H1 (cell line): ENCODE measurements around the gene NMRK2. TPM values are rescaled to one million over a fixed set of nuclear protein-coding genes. Genes with fewer than 3 reads are reported as not detected.

Source experiments
- CTCF ChIA-PET: fragments of 300-600 bp; sonication (Branson Sonifier 250); formaldehyde crosslinking; loops from one replicate; lab custom pipeline; 2021; ENCODE audit not compliant: partially characterized antibody; lab: Charles Lee
- POLR2A ChIA-PET: fragments of 300-600 bp; sonication (Branson Sonifier 250); formaldehyde crosslinking; loops from one replicate; lab custom pipeline; 2021; ENCODE audit warnings: inconsistent platforms; ENCODE audit not compliant: partially characterized antibody; lab: Charles Lee
- DNase-seq, 2 experiments: peaks; one replicate each; pipeline versions ENCODE4 v3.0.0 to v3.0.0-alpha.2; 2010 to 2022; ENCODE audit warnings: low spot score in 2 of 2, low read depth in 1 of 2, mixed read lengths in 1 of 2
- FAIRE-seq: peaks from 2 replicates; lab custom pipeline; 2011; peaks lifted over from hg19 to GRCh38; lab: Jason Lieb, UNC
- H2AFZ ChIP-seq: 2 replicates; pipeline ENCODE4 v1.8.1; 2012; ENCODE audit warnings: low read length, inconsistent platforms
- H2AK5ac ChIP-seq: 2 replicates; pipeline ENCODE4 v1.6.1; 2013; ENCODE audit warnings: low read depth, low read length
- H2BK120ac ChIP-seq: replicated peaks from 2 replicates; pipeline ENCODE3; 2013; ENCODE audit warnings: low read depth, low read length, inconsistent platforms
- H2BK12ac ChIP-seq: 2 replicates; pipeline ENCODE4 v1.6.1; 2013; ENCODE audit warnings: low read depth, low read length
- H2BK15ac ChIP-seq: 2 replicates; pipeline ENCODE4 v1.6.1; 2013; ENCODE audit warnings: low read length
- H2BK20ac ChIP-seq: 2 replicates; pipeline ENCODE4 v1.6.1; 2013; ENCODE audit warnings: low read length
- H2BK5ac ChIP-seq: 2 replicates; pipeline ENCODE4 v1.6.1; 2013; ENCODE audit warnings: low read depth, low read length
- H3K14ac ChIP-seq: 2 replicates; pipeline ENCODE4 v1.6.1; 2013; ENCODE audit warnings: inconsistent platforms; ENCODE audit not compliant: insufficient read length
- H3K18ac ChIP-seq: 2 replicates; pipeline ENCODE4 v1.6.1; 2013; ENCODE audit warnings: low read length; ENCODE audit errors: extremely low read depth
- H3K23ac ChIP-seq: 2 replicates; pipeline ENCODE4 v1.6.1; 2013; ENCODE audit warnings: inconsistent platforms; ENCODE audit not compliant: insufficient read length
- H3K23me2 ChIP-seq: 2 replicates; pipeline ENCODE4 v1.6.1; 2013; ENCODE audit warnings: low read depth, low read length
- H3K27ac ChIP-seq: 2 replicates; pipeline ENCODE4 v1.6.1; 2011; ENCODE audit warnings: low read depth, low read length, inconsistent platforms
- H3K27me3 ChIP-seq, 4 experiments: replicated peaks in 1 of 4; 1 replicate in 1 of 4; 2 replicates in 3 of 4; pipeline versions ENCODE4 v1.6.1 to v1.8.1; 2011 to 2013; ENCODE audit warnings: low read length in 3 of 4, mild to moderate bottlenecking in 3 of 4, inconsistent platforms in 2 of 4, mixed read lengths in 2 of 4, moderate library complexity in 1 of 4; ENCODE audit not compliant: control insufficient read depth in 3 of 4, insufficient read depth in 3 of 4; ENCODE audit errors: extremely low read depth in 1 of 4
- H3K36me3 ChIP-seq, 4 experiments: 2 replicates each; pipeline versions ENCODE4 v1.6.1 to v1.8.1; 2011 to 2013; ENCODE audit warnings: mild to moderate bottlenecking in 4 of 4, low read length in 3 of 4, moderate library complexity in 2 of 4, control low read depth in 1 of 4, inconsistent platforms in 1 of 4; ENCODE audit not compliant: insufficient read depth in 4 of 4, control insufficient read depth in 2 of 4
- H3K4ac ChIP-seq: replicated peaks from 2 replicates; pipeline ENCODE3; 2013; ENCODE audit warnings: low read length, low read depth, mixed read lengths, inconsistent platforms; ENCODE audit not compliant: insufficient read length
- H3K4me1 ChIP-seq, 4 experiments: replicated peaks in 1 of 4; 1 replicate in 1 of 4; 2 replicates in 3 of 4; pipeline versions ENCODE4 v1.6.1 to v1.8.1; 2011 to 2013; ENCODE audit warnings: low read length in 3 of 4, inconsistent platforms in 2 of 4, mixed read lengths in 1 of 4; ENCODE audit not compliant: insufficient read depth in 4 of 4, control insufficient read depth in 3 of 4
- H3K4me2 ChIP-seq, 2 experiments: 2 replicates each; pipeline versions ENCODE4 v1.6.1 to v1.8.1; 2011 to 2013; ENCODE audit warnings: low read depth in 2 of 2, low read length in 2 of 2, control low read depth in 1 of 2, inconsistent platforms in 1 of 2, mild to moderate bottlenecking in 1 of 2; ENCODE audit not compliant: insufficient read depth in 1 of 2
- H3K4me3 ChIP-seq, 4 experiments: fragments of 200-600, 300-600 bp in 1 of 4; sonication (generic), shearing (Covaris generic), sonication (Bioruptor Twin) in 1 of 4; 2 replicates each; pipeline versions ENCODE4 v1.5.1 to v1.8.1; 2011 to 2016; ENCODE audit warnings: low read length in 4 of 4, low read depth in 3 of 4, control low read depth in 2 of 4, inconsistent platforms in 2 of 4, mild to moderate bottlenecking in 2 of 4, mixed read lengths in 1 of 4, moderate library complexity in 1 of 4; ENCODE audit not compliant: insufficient read depth in 2 of 4; ENCODE audit errors: extremely low read depth in 1 of 4
- H3K56ac ChIP-seq: replicated peaks from 2 replicates; pipeline ENCODE3; 2013; ENCODE audit warnings: low read depth, mild to moderate bottlenecking, mixed read lengths, low read length, inconsistent platforms; ENCODE audit not compliant: insufficient read length
- H3K79me1 ChIP-seq: 2 replicates; pipeline ENCODE4 v1.6.1; 2013; ENCODE audit warnings: low read depth, low read length, control low read depth
- H3K79me2 ChIP-seq, 2 experiments: 2 replicates each; pipeline versions ENCODE4 v1.6.1 to v1.8.1; 2012 to 2013; ENCODE audit warnings: low read length in 2 of 2, mild to moderate bottlenecking in 2 of 2, inconsistent platforms in 1 of 2; ENCODE audit not compliant: insufficient read depth in 2 of 2, control insufficient read depth in 1 of 2
- H3K9ac ChIP-seq, 4 experiments: replicated peaks in 1 of 4; 1 replicate in 1 of 4; 2 replicates in 3 of 4; pipeline versions ENCODE4 v1.6.1 to v1.8.1; 2011 to 2013; ENCODE audit warnings: low read depth in 3 of 4, low read length in 3 of 4, control low read depth in 2 of 4, mild to moderate bottlenecking in 2 of 4, moderate library complexity in 2 of 4, inconsistent platforms in 1 of 4; ENCODE audit errors: extremely low read depth in 1 of 4
- H3K9me3 ChIP-seq, 2 experiments: 2 replicates each; pipeline versions ENCODE4 v1.6.1 to v1.8.1; 2012 to 2013; ENCODE audit warnings: mild to moderate bottlenecking in 2 of 2, moderate library complexity in 2 of 2, control low read depth in 1 of 2, inconsistent platforms in 1 of 2, low read depth in 1 of 2, low read length in 1 of 2, mixed read lengths in 1 of 2; ENCODE audit not compliant: insufficient read depth in 2 of 2
- H4K20me1 ChIP-seq, 2 experiments: replicated peaks in 1 of 2; 2 replicates each; pipeline versions ENCODE3 to v1.8.1; 2011 to 2013; ENCODE audit warnings: inconsistent platforms in 2 of 2, low read length in 2 of 2, mild to moderate bottlenecking in 1 of 2; ENCODE audit not compliant: insufficient read depth in 2 of 2, control insufficient read depth in 1 of 2
- H4K5ac ChIP-seq: 2 replicates; pipeline ENCODE4 v1.6.1; 2013; ENCODE audit warnings: low read length, low read depth, mixed read lengths, inconsistent platforms; ENCODE audit not compliant: insufficient read length
- H4K8ac ChIP-seq: 2 replicates; pipeline ENCODE4 v1.8.0; 2013; ENCODE audit warnings: mild to moderate bottlenecking, moderate library complexity, low read length, inconsistent platforms; ENCODE audit not compliant: insufficient read depth; ENCODE audit errors: extremely low read depth
- H4K91ac ChIP-seq: replicated peaks from 2 replicates; pipeline ENCODE3; 2013; ENCODE audit warnings: low read length, mixed read lengths, inconsistent platforms; ENCODE audit not compliant: insufficient read length
- BCL11A ChIP-seq, 2 experiments: IDR thresholded peaks; one replicate each; pipeline ENCODE4 v1.6.1; 2011; ENCODE audit warnings: low read depth in 2 of 2, low read length in 2 of 2, mild to moderate bottlenecking in 2 of 2
- CEBPB ChIP-seq: IDR thresholded peaks from 2 replicates; pipeline ENCODE4 v1.6.1; 2012; ENCODE audit warnings: low read depth, low read length
- CTCF ChIP-seq, 3 experiments: IDR thresholded peaks; 1 replicate in 2 of 3; 2 replicates in 1 of 3; pipeline versions ENCODE4 v1.5.1 to v1.6.1; 2011; ENCODE audit warnings: low read length in 3 of 3, mild to moderate bottlenecking in 3 of 3, inconsistent platforms in 2 of 3, low read depth in 1 of 3, moderate library complexity in 1 of 3; ENCODE audit not compliant: insufficient read depth in 1 of 3; ENCODE audit errors: control extremely low read depth in 1 of 3
- E2F6 ChIP-seq: IDR thresholded peaks from 2 replicates; pipeline ENCODE4 v1.6.1; 2012; ENCODE audit warnings: inconsistent platforms
- EZH2 ChIP-seq: fragments of 200-600 bp; sonication (generic); IDR thresholded peaks from 2 replicates; pipeline ENCODE4 v1.7.1; 2012; ENCODE audit warnings: low read depth, mild to moderate bottlenecking, moderate library complexity, low read length, inconsistent platforms; ENCODE audit not compliant: severe bottlenecking
- GTF2F1 ChIP-seq: IDR thresholded peaks from 2 replicates; pipeline ENCODE4 v1.6.1; 2012; ENCODE audit warnings: low read depth, low read length, improper control_type of control experiment, borderline replicate concordance
- KDM5A ChIP-seq: fragments of 200-600 bp; IDR thresholded peaks from 2 replicates; pipeline ENCODE4 v1.7.1; 2012; ENCODE audit warnings: mild to moderate bottlenecking, low read length, inconsistent platforms, mixed read lengths
- YY1 ChIP-seq: IDR thresholded peaks from 2 replicates; pipeline ENCODE4 v1.6.1; 2011; ENCODE audit warnings: low read depth, mild to moderate bottlenecking, low read length
- WGBS, 2 experiments: shearing (Covaris generic) in 1 of 2; methylation state at CpG; one replicate each; pipeline versions ENCODE4 v1.1.6 to v1.1.7; 2013 to 2015; ENCODE audit warnings: low lambda C conversion rate in 2 of 2, mixed read lengths in 2 of 2, inconsistent platforms in 1 of 2, low coverage in 1 of 2, missing lambda C conversion rate in 1 of 2; ENCODE audit not compliant: insufficient replicate concordance in 2 of 2, insufficient coverage in 1 of 2, insufficient read length in 1 of 2; ENCODE audit errors: extremely low coverage in 1 of 2, missing lambda C conversion rate in 1 of 2; 5-methylcytosine and 5-hydroxymethylcytosine counted together
- polyA plus RNA-seq, 7 experiments: library from polyadenylated mRNA; depleted of rRNA in 3 of 7; stranded (reverse) in 5 of 7; unstranded in 2 of 7; fragments of >200 nt in 5 of 7; fragments of 200-250 nt in 2 of 7; gene quantifications; 1 replicate in 5 of 7; 2 replicates in 1 of 7; 4 replicates in 1 of 7; pipeline versions ENCODE4 v1.2.1 to v1.2.3, GENCODE V29; 2011 to 2013; ENCODE audit warnings: missing spikeins in 2 of 7, mixed read lengths in 2 of 7
- total RNA-seq: library from RNA; stranded (reverse); fragmentation: NEBNext Ultra II Directional; extraction: Animal tissue kit (Norgen Biotek cat#: 25700); gene quantifications from 2 replicates; pipeline ENCODE4 v1.2.1, GENCODE V29; 2021

NMRK2 gene
- total and polyA plus RNA-seq, 2 of the 8 experiments (the other 6 are each of a cell fraction or from before 2014, with no cell fraction given): 87.4 to 206 TPM

GRCh38 chr19:3936506-3937442 lies 3.9 kb downstream of the NMRK2 start:
- H2BK5ac ChIP-seq: no peak overlapping the region
- ChIA-PET CTCF (interaction anchor here (0.9 kb wide), 1 partner anchor 9 kb away, joined by 3 read pairs; no protein-coding TSS in a partner anchor), POLR2A (interaction anchor here (0.6 to 5.7 kb wide), 8 partner anchors 9 to 105 kb away, joined by 3 to 63 read pairs (median 4); partner anchors contain the start of genes DAPK3 and EEF2)
- H3K27me3 ChIP-seq: no peaks in the 10 kb centered on the region; a peak in 1 of 7 replicates
- H2BK20ac ChIP-seq: no peak overlapping the region
- H3K4me1 ChIP-seq: peaks cover 0 to 2% (median 0%) of the 10 kb centered on the region in 4 experiments; a peak in 1 of 7 replicates
- no peak overlapping the region for H3K4me2 ChIP-seq
- no peaks in the 10 kb centered on the region for H3K79me1 ChIP-seq
- H4K91ac ChIP-seq: no peak overlapping the region
- no peak overlapping the region for H3K56ac ChIP-seq
- peaks cover 3% of the 10 kb centered on the region; the same call in 1 of the 2 replicates for H3K23me2 ChIP-seq
- H3K4ac ChIP-seq: no peak overlapping the region
- no peak overlapping the region for H3K27ac ChIP-seq
- DNase-seq: no peak
- no peak overlapping the region for H2BK12ac ChIP-seq
- H4K20me1 ChIP-seq: peaks cover 0 to 2% of the 10 kb centered on the region in 2 experiments
- no peak overlapping the region for H2BK120ac ChIP-seq
- H3K79me2 ChIP-seq: peaks cover 0 to 7% of the 10 kb centered on the region in 2 experiments; a peak in 1 of 4 replicates
- peaks cover 0 to 8% (median 2%) of the 10 kb centered on the region in 4 experiments; a peak in 3 of 8 replicates for H3K36me3 ChIP-seq
- no peak overlapping the region for H3K9ac ChIP-seq
- WGBS, 2 experiments: 95% methylated on average over 19 of the region's 29 CpGs; no CpG with 5 or more reads in 1 of the 2 experiments
- no peak overlapping the region for H4K5ac ChIP-seq
- no peak overlapping the region for H3K4me3 ChIP-seq
- no peak overlapping the region for H3K18ac ChIP-seq
- no peak for FAIRE-seq
- H3K14ac ChIP-seq: no peak overlapping the region
- H2AFZ ChIP-seq: no peak overlapping the region
- no peak overlapping the region for H2BK15ac ChIP-seq
- no peaks in the 10 kb centered on the region for H3K9me3 ChIP-seq
- H3K23ac ChIP-seq: no peak overlapping the region
- no peak overlapping the region for H4K8ac ChIP-seq
- H2AK5ac ChIP-seq: no peak overlapping the region
- TF ChIP-seq BCL11A (IDR thresholded peaks at IDR 0.05; ENCODE audit: low read depth in 2 of 2, low read length in 2 of 2) (no peak), E2F6 (no peak), YY1 (no peak), KDM5A (no peak), EZH2 (no peak), CEBPB (no peak), CTCF (IDR thresholded peaks at IDR 0.05; ENCODE audit: control extremely low read depth in 1 of 3, insufficient read depth in 1 of 3, low read depth in 1 of 3, low read length in 3 of 3) (no peak), GTF2F1 (no peak)
